Activated CD4-positive, alpha-beta memory T cell treated with anti-CD3 and anti-CD28 coated beads for 36 hours (primary cell): Measurements from ENCODE around the gene MAB21L3. TPM values are rescaled to one million over a fixed set of nuclear protein-coding genes. Genes with fewer than 3 reads are reported as not detected.

Source experiments
- CTCF ChIA-PET: fragments of 350-600 bp; sonication (Branson Sonifier 250); formaldehyde crosslinking; loops from one replicate; lab custom pipeline; 2021; ENCODE audit warnings: antibody characterized with exemption, inconsistent platforms; lab: Charles Lee
- POLR2A ChIA-PET: fragments of 350-600 bp; sonication (Branson Sonifier 250); formaldehyde crosslinking; loops from one replicate; lab custom pipeline; 2021; ENCODE audit warnings: antibody characterized with exemption; lab: Charles Lee
- DNase-seq: peaks from one replicate; pipeline ENCODE4 v3.0.0-alpha.2; 2020
- H3K27ac Mint-ChIP-seq: one replicate; pipeline ENCODE4 v1.8.0; 2021; ENCODE audit warnings: mixed read lengths
- H3K27me3 Mint-ChIP-seq: one replicate; pipeline ENCODE4 v1.8.0; 2021; ENCODE audit warnings: mixed read lengths
- H3K36me3 Mint-ChIP-seq: one replicate; pipeline ENCODE4 v1.8.0; 2021; ENCODE audit warnings: mixed read lengths
- H3K4me1 Mint-ChIP-seq: one replicate; pipeline ENCODE4 v1.8.0; 2021; ENCODE audit warnings: low read depth, mixed read lengths
- H3K4me3 Mint-ChIP-seq: one replicate; pipeline ENCODE4 v1.8.0; 2021; ENCODE audit warnings: mild to moderate bottlenecking, mixed read lengths
- H3K9me3 Mint-ChIP-seq: one replicate; pipeline ENCODE4 v1.8.0; 2021; ENCODE audit warnings: mixed read lengths
- intact Hi-C: fragments of 100-400 bp; cut with micrococcal nuclease; formaldehyde crosslinking; loops from one replicate; pipeline ENCODE4 v1.15.1; 2023
- total RNA-seq, 2 experiments: library from RNA; stranded (reverse); gene quantifications; one replicate each; pipeline ENCODE4 v1.2.3, GENCODE V29; 2021

The MAB21L3 gene
- total RNA-seq, 2 experiments from 2014 or later: not detected

GRCh38 chr1:116168277-116169032 lies 57.3 kb downstream of the MAB21L3 start:
- H3K9me3 Mint-ChIP-seq: no peaks in the 10 kb centered on the region
- H3K4me3 Mint-ChIP-seq: peak overlapping the region; percentile 72
- DNase-seq: peak; percentile 88
- intact Hi-C loops: loop anchor here (1.0 to 5.0 kb wide), 3 partner anchors 16 to 249 kb away; no protein-coding TSS in a partner anchor
- ChIA-PET CTCF (interaction anchor here (0.7 to 4.4 kb wide), 11 partner anchors 17 to 346 kb away, joined by 3 to 22 read pairs (median 3); no protein-coding TSS in a partner anchor), POLR2A (no interaction called here)
- no peaks in the 10 kb centered on the region for H3K36me3 Mint-ChIP-seq
- H3K4me1 Mint-ChIP-seq: peaks cover 12% of the 10 kb centered on the region
- H3K27me3 Mint-ChIP-seq: no peaks in the 10 kb centered on the region
- H3K27ac Mint-ChIP-seq: no peak overlapping the region

GRCh38 chr1:116169898-116170297 lies 58.7 kb downstream of the MAB21L3 start:
- H3K4me3 Mint-ChIP-seq: no peak overlapping the region
- CTCF ChIA-PET: interaction anchor here (1.9 to 4.4 kb wide), 2 partner anchors 18 to 30 kb away, joined by 17 to 22 read pairs; no protein-coding TSS in a partner anchor
- intact Hi-C loops: loop anchor here (2.0 to 5.0 kb wide), 2 partner anchors 17 to 247 kb away; no protein-coding TSS in a partner anchor
- POLR2A ChIA-PET: no interaction called here
- no peak overlapping the region for H3K27ac Mint-ChIP-seq
- H3K36me3 Mint-ChIP-seq: no peaks in the 10 kb centered on the region
- H3K27me3 Mint-ChIP-seq: no peaks in the 10 kb centered on the region
- DNase-seq: no peak
- no peaks in the 10 kb centered on the region for H3K9me3 Mint-ChIP-seq
- H3K4me1 Mint-ChIP-seq: peaks cover 12% of the 10 kb centered on the region

- Mint-ChIP-seq H3K27me3 (no peaks in the 10 kb centered on the region), H3K9me3 (no peaks in the 10 kb centered on the region), H3K4me3 (no peak overlapping the region), H3K4me1 (peaks cover 12% of the 10 kb centered on the region), H3K27ac (no peak overlapping the region), H3K36me3 (no peaks in the 10 kb centered on the region)
- DNase-seq: no peak
- ChIA-PET CTCF (interaction anchor here (1.4 kb wide), 1 partner anchor 32 kb away, joined by 5 read pairs; no protein-coding TSS in a partner anchor), POLR2A (no interaction called here)
- intact Hi-C loops: no loop called here
Observed at GRCh38 chr1:116170721-116171589, 59.8 kb downstream of the MAB21L3 start.

GRCh38 chr1:116172666-116173065 lies 61.5 kb downstream of the MAB21L3 start:
- peaks cover 10% of the 10 kb centered on the region for H3K4me1 Mint-ChIP-seq
- H3K4me3 Mint-ChIP-seq: no peak overlapping the region
- no peaks in the 10 kb centered on the region for H3K36me3 Mint-ChIP-seq
- intact Hi-C loops: no loop called here
- no peaks in the 10 kb centered on the region for H3K9me3 Mint-ChIP-seq
- ChIA-PET POLR2A (no interaction called here), CTCF (interaction anchor here (2.2 kb wide), 1 partner anchor 34 kb away, joined by 8 read pairs; no protein-coding TSS in a partner anchor)
- DNase-seq: no peak
- H3K27ac Mint-ChIP-seq: no peak overlapping the region
- no peaks in the 10 kb centered on the region for H3K27me3 Mint-ChIP-seq

GRCh38 chr1:116175611-116176010 lies 64.4 kb downstream of the MAB21L3 start:
- no peak for DNase-seq
- Mint-ChIP-seq H3K36me3 (no peaks in the 10 kb centered on the region), H3K27me3 (no peaks in the 10 kb centered on the region), H3K4me1 (no peaks in the 10 kb centered on the region), H3K4me3 (no peak overlapping the region), H3K9me3 (no peaks in the 10 kb centered on the region), H3K27ac (no peak overlapping the region)
- intact Hi-C loops: no loop called here
- ChIA-PET CTCF (interaction anchor here (1.4 kb wide), 1 partner anchor 9 kb away, joined by 3 read pairs; no protein-coding TSS in a partner anchor), POLR2A (no interaction called here)

- ChIA-PET POLR2A (no interaction called here), CTCF (no interaction called here)
- H3K4me3 Mint-ChIP-seq: no peak overlapping the region
- H3K27me3 Mint-ChIP-seq: no peaks in the 10 kb centered on the region
- no peaks in the 10 kb centered on the region for H3K9me3 Mint-ChIP-seq
- intact Hi-C loops: no loop called here
- no peaks in the 10 kb centered on the region for H3K36me3 Mint-ChIP-seq
- no peak for DNase-seq
- H3K4me1 Mint-ChIP-seq: no peaks in the 10 kb centered on the region
- no peak overlapping the region for H3K27ac Mint-ChIP-seq
Observed at GRCh38 chr1:116176306-116176789, 65.1 kb downstream of the MAB21L3 start.

- intact Hi-C loops: no loop called here
- ChIA-PET CTCF (interaction anchor here (1.3 kb wide), 1 partner anchor 307 kb away, joined by 5 read pairs; no protein-coding TSS in a partner anchor), POLR2A (no interaction called here)
Observed at GRCh38 chr1:116177861-116178260, 66.7 kb downstream of the MAB21L3 start.

GRCh38 chr1:116178837-116179236 lies 67.6 kb downstream of the MAB21L3 start:
- H3K36me3 Mint-ChIP-seq: no peaks in the 10 kb centered on the region
- DNase-seq: no peak
- intact Hi-C loops: no loop called here
- peaks cover 2% of the 10 kb centered on the region for H3K27me3 Mint-ChIP-seq
- H3K27ac Mint-ChIP-seq: no peak overlapping the region
- no peaks in the 10 kb centered on the region for H3K4me1 Mint-ChIP-seq
- no peaks in the 10 kb centered on the region for H3K9me3 Mint-ChIP-seq
- ChIA-PET POLR2A (no interaction called here), CTCF (no interaction called here)
- no peak overlapping the region for H3K4me3 Mint-ChIP-seq

More at GRCh38 chr1:116177861-116178260, 66.7 kb downstream of the MAB21L3 start:
- H3K9me3 Mint-ChIP-seq: no peaks in the 10 kb centered on the region
- H3K27me3 Mint-ChIP-seq: no peaks in the 10 kb centered on the region
- no peaks in the 10 kb centered on the region for H3K36me3 Mint-ChIP-seq
- H3K27ac Mint-ChIP-seq: no peak overlapping the region
- H3K4me1 Mint-ChIP-seq: no peaks in the 10 kb centered on the region
- DNase-seq: no peak
- H3K4me3 Mint-ChIP-seq: no peak overlapping the region

- intact Hi-C loops: no loop called here
- CTCF ChIA-PET: no interaction called here
- peaks cover 3% of the 10 kb centered on the region for H3K27me3 Mint-ChIP-seq
- H3K9me3 Mint-ChIP-seq: no peaks in the 10 kb centered on the region
- no peaks in the 10 kb centered on the region for H3K4me1 Mint-ChIP-seq
- H3K4me3 Mint-ChIP-seq: no peak overlapping the region
- H3K36me3 Mint-ChIP-seq: no peaks in the 10 kb centered on the region
- H3K27ac Mint-ChIP-seq: no peak overlapping the region
- no peak for DNase-seq
- POLR2A ChIA-PET: no interaction called here
Observed at GRCh38 chr1:116179419-116179818, 68.2 kb downstream of the MAB21L3 start.

GRCh38 chr1:116179964-116180363 lies 68.8 kb downstream of the MAB21L3 start:
- peaks cover 3% of the 10 kb centered on the region for H3K27me3 Mint-ChIP-seq
- no peak for DNase-seq
- POLR2A ChIA-PET: no interaction called here
- H3K27ac Mint-ChIP-seq: no peak overlapping the region
- intact Hi-C loops: no loop called here
- no peak overlapping the region for H3K4me3 Mint-ChIP-seq
- no peaks in the 10 kb centered on the region for H3K9me3 Mint-ChIP-seq
- H3K36me3 Mint-ChIP-seq: no peaks in the 10 kb centered on the region
- CTCF ChIA-PET: no interaction called here
- no peaks in the 10 kb centered on the region for H3K4me1 Mint-ChIP-seq

GRCh38 chr1:116182019-116182714 lies 71.0 kb downstream of the MAB21L3 start:
- Mint-ChIP-seq H3K27me3 (peaks cover 3% of the 10 kb centered on the region), H3K36me3 (no peaks in the 10 kb centered on the region), H3K4me1 (no peaks in the 10 kb centered on the region), H3K9me3 (no peaks in the 10 kb centered on the region), H3K27ac (no peak overlapping the region), H3K4me3 (no peak overlapping the region)
- intact Hi-C loops: no loop called here
- DNase-seq: no peak
- CTCF ChIA-PET: interaction anchor here (1.1 kb wide), 1 partner anchor 43 kb away, joined by 5 read pairs; no protein-coding TSS in a partner anchor
- POLR2A ChIA-PET: no interaction called here
